GM19099 (cell line): ENCODE data around the gene CDKAL1.

Experiments
- POLR2A ChIP-seq: IDR thresholded peaks from 3 replicates; pipeline ENCODE4 v1.6.1; 2011; ENCODE audit warnings: low read depth; ENCODE audit not compliant: insufficient read length; ENCODE audit errors: extremely low read depth

Gene CDKAL1

GRCh38 chr6:21200134-21200870 lies 666.0 kb downstream of the CDKAL1 start:
- TF ChIP-seq POLR2A = no peak

- no peak for TF ChIP-seq POLR2A
These were observed 666.9 kb downstream of the CDKAL1 start for GRCh38 chr6:21201187-21201586.

- no peak for TF ChIP-seq POLR2A
These were observed 667.5 kb downstream of the CDKAL1 start for GRCh38 chr6:21201637-21202350.

GRCh38 chr6:21202521-21202920 lies 668.3 kb downstream of the CDKAL1 start:
- TF ChIP-seq POLR2A = no peak

- no peak for TF ChIP-seq POLR2A
These were observed 670.7 kb downstream of the CDKAL1 start for GRCh38 chr6:21204951-21205350.

- TF ChIP-seq POLR2A = no peak
These were observed 674.0 kb downstream of the CDKAL1 start for GRCh38 chr6:21208081-21208795.

GRCh38 chr6:21208796-21209186 lies 674.5 kb downstream of the CDKAL1 start:
- no peak for TF ChIP-seq POLR2A

GRCh38 chr6:21213492-21213891 lies 679.2 kb downstream of the CDKAL1 start:
- no peak for TF ChIP-seq POLR2A

GRCh38 chr6:21214738-21215448 lies 680.6 kb downstream of the CDKAL1 start:
- no peak for TF ChIP-seq POLR2A

- TF ChIP-seq POLR2A = no peak
These were observed 685.0 kb downstream of the CDKAL1 start for GRCh38 chr6:21219241-21219640.

GRCh38 chr6:21219856-21220255 lies 685.6 kb downstream of the CDKAL1 start:
- TF ChIP-seq POLR2A = no peak

- TF ChIP-seq POLR2A = no peak
These were observed 686.2 kb downstream of the CDKAL1 start for GRCh38 chr6:21220271-21220987.

- no peak for TF ChIP-seq POLR2A
These were observed 688.4 kb downstream of the CDKAL1 start for GRCh38 chr6:21222656-21223055.

GRCh38 chr6:21225912-21226311 lies 691.7 kb downstream of the CDKAL1 start:
- no peak for TF ChIP-seq POLR2A
